T follicular helper cell (primary cell): ENCODE data around the gene NXN.
A peak's percentile ranks its signal among the peaks of the same experiment; 100 is the strongest.
"Not testable (repeated sequence)": the region's sequence is repeated elsewhere in the genome, so short reads cannot be mapped to it uniquely, and the experiment has no call there.

Experiments used
- DNase-seq: peaks from one replicate; pipeline ENCODE4 v3.0.0-alpha.2; 2020; ENCODE audit warnings: low read depth

Gene NXN

DNA sequence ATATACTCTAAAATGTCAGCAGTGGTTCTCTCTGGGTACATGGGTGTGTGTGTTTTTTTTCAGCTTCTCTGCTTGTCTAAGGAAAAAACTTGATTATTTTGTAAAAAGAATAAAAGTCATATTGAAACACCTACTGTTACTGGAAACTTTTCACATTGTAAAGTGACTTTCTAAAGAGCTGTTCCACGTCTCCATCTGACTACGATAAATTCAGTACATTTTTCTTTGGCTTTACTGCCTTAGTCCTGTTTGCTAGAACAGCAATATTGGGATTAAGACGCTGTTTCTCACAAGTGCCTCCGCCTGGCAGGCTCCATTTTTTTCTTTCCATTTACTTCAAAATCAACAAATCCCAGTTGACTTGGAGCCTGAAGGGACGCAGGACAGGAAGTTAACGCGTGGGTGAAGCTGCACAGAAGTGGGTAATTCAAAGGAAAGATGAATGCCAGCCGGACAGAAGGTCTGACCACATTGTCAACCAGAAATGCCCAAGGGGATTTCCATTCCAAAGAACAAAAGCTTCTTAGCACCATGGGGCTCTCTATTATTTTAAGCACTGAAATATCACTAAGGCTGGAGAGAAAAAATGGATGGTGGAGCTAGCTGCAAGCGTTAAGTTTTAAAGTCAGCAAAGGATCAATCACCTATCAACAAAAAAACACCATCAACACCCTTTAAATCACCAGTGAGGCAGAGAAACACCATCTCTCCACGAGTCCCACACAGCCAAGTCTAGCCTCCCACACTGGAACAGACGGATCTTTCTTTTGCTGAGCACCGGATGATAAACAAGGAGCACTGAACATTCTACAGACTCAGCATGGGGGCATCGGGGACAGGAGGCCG lies 205.9 kb downstream of the NXN start:
- no peak for DNase-seq

- no peak for DNase-seq
These were observed 206.6 kb downstream of the NXN start for GRCh38 chr17:773016-773415.

GRCh38 chr17:767076-767475 lies 212.5 kb downstream of the NXN start:
- no peak for DNase-seq

DNA sequence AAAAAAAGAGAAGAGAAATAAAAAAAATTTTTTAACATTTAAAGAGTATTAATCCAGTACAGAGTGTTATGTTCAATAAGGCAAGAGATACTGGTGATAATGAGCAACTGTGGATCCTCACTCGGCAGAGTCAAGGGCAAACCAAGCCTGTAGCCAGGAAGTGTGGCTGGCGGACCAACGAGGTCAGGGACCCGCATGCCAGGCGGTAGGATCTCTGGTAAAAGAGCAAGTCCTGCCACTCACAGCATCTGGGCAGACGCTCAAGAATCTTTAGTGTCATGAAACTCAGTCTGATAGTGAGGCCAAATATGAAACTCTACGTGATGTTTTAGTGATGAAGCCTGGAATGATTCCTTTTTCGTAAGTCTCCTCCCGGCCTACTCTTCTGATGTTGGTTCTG lies 219.2 kb downstream of the NXN start:
- DNase-seq, result no peak

DNA sequence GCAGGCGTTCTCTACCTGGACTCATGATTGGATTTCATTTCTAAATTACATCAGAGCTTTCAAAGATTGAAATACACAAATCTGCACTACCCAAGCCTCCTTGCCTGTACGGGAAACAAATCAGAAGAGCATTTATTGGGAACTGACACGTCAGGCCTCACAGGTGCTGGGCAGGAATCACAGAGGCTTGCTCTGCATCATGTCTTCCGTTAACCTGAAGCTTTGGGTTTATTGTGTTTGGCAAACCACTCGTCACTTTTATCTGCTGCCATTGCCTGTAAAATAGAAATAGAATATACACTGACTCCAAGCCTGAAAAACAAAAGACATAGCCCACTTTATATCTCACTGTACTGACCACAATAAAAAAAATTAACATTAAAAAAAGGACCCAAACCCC lies 219.6 kb downstream of the NXN start:
- no peak for DNase-seq

GRCh38 chr17:756010-756567 lies 223.5 kb downstream of the NXN start:
- not testable (repeated sequence) for DNase-seq

GRCh38 chr17:755319-755961 lies 224.1 kb downstream of the NXN start:
- not testable (repeated sequence) for DNase-seq

DNA sequence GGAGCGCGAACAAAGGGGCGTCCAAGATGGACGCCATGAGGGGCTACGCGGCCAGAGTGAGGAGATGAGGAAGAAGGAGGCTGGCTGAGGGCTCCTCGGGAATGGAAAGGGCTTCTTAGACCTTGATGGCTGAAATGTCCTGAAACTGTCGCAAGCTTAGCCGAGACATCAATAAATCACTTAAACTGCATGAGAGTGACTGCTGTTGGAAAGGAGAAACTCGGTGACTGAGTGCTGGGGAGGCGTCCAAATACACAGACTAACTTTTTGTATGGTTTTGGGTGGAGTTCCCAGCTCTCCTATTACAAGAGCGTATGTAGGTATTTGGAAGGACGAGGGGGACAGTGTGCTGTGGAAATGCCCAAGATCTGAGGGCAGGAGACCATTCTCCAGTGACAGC lies 226.2 kb downstream of the NXN start:
- DNase-seq, result no peak

DNA sequence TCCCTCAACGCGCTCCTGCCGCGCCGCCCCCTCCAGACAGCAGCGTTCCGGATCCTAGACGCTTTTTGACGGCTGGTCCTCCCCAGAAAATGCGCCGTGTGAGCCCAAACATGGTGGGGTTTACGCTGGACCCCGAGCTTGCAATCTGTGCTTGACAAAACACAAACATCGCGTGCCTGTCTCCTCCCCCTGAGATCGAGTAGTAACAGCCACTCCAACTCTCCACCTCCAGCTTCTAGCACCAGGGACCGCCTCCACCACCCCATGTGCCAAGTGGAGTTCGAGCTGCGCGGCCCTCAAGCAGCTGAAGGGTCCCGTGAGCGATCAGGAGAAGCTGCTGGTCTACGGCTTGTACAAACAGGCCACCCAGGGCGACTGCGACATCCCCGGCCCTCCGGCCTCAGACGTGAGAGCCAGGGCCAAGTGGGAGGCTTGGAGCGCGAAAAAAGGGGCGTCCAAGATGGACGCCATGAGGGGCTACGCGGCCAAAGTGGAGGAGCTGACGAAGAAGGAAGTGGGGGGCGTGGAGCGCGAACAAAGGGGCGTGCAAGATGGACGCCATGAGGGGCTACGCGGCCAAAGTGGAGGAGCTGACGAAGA lies 226.9 kb downstream of the NXN start:
- no peak for DNase-seq

DNA sequence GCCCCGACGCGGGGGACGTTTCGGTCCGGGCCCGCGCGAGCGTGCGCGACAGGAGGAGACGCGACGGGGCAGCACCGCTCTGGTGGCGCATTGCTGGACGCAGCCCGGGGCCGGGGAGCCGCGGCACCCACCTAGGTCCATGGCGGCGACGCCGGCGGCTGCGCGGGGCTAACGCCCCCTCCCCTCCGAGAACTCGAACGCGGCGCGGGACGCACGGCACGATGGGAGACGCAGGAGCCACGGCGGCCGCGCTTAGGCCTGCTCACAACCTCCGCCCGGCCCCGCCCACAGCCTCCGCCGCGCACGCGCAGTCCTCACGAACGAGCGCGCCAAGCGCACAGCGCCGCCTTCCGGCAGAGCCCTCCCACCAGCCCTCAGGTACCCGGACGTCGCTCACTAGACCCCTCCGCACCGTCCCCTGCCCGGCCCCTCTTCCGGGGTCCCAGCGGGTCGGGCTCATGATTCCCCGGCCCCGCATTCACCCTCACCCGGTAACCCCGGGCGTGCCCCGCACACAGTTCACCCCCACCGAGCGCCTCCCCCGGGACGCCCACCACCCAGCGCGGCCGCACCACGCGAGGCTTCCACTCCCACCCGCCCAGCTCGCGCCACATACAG lies 227.5 kb downstream of the NXN start, which contains the start of gene GEMIN4:
Gene GEMIN4 (minus strand): TSS at position 263 of the 618 bp plus-strand sequence. CDS start 122 bp downstream, at position 141.
- peak; percentile 94 for DNase-seq

DNA sequence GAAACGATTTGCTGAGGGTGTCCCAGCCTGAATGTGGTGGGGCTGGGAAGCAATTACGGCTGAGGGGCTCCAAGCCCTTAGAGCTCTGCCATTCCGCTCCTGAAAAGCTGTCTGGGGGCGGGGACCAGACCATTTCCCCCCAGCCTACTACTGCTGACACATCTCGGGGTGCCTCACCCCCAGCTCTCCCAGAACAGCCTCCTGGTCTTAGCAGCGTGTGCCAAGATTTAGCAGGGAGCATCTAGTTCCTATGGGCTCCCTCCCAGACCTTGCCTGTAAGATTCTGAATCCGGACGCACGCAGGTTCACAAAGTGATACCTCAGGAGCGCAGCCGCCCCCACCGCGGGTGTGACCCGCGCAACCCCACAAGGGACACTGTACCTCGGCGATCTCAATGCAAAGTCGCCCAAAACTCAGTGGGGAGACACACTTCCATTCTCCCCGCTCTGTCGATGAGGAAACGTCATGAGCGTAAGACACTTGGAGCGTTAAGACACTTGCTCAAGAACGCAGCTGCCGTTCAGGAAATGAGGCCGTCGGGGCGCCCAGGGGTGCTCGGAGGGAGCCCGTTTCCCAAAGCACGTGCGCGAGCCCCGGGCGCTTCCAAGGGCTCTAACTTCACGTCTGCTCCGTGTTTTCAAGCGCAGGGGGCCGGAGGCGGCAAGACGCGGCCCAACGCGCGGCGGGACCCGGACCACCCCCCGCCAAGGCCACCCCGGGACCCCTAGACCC lies 228.1 kb downstream of the NXN start:
- no peak for DNase-seq

DNA sequence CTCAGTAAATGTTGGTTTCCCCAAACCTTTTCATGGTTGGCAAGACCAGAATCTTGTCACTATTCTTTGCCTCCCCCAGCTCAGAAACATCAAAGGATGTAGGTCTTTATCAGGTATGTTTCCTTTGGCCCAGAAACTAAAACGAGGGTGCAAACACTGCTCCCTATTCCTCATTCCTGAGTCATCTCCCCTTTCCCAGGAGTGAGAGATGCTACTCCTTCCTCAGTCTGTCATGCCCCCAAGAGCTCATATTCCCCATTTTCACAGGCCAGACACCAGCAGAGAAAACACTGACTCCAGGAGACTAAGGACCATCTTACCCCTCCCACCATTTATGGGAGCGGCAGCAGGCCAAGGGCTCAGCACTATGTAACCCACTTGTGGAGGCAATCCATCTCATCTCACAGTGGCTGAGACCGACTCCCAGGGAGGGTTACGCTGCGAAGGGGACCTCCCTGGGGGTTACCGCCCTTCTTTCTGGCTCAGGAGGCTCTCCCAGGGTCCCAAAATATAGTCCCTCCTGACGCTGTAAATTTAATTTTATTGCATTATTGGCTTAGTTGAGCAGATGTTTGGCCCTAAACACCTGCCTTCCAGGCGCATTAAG lies 229.0 kb downstream of the NXN start:
- DNase-seq, result no peak

- not testable (repeated sequence) for DNase-seq
These were observed 230.2 kb downstream of the NXN start for GRCh38 chr17:749359-749758.
